Lung (tissue), 12 donors: ENCODE measurements around the gene PPEF2. TPM values are rescaled to one million over a fixed set of nuclear protein-coding genes. Genes with fewer than 3 reads are reported as not detected.
A peak's percentile ranks its signal among the peaks of the same experiment; 100 is the strongest.

Experiments
- ATAC-seq: fragments of 200-7000 bp; cut with Tn5 transposase; one replicate; pipeline ENCODE4 v1.9.1; 2020; ENCODE audit warnings: moderate number of reproducible peaks; ENCODE audit not compliant: insufficient read depth, low FRiP score
- DNase-seq, 3 donors: peaks; one replicate each; pipeline ENCODE4 v3.0.0-alpha.2; 2013 to 2017
- H3K27ac ChIP-seq, 2 donors: one replicate each; pipeline ENCODE4 v1.5.1; 2013; ENCODE audit warnings: mild to moderate bottlenecking in 2 of 2, moderate library complexity in 2 of 2, control low read depth in 1 of 2, inconsistent platforms in 1 of 2, low read depth in 1 of 2, low read length in 1 of 2
- H3K27me3 ChIP-seq, 3 donors: one replicate each; pipeline ENCODE4 v1.5.1; 2013; ENCODE audit warnings: low read length in 2 of 3; ENCODE audit not compliant: control insufficient read depth in 3 of 3, insufficient read depth in 3 of 3
- H3K36me3 ChIP-seq, 4 donors: one replicate each; pipeline ENCODE4 v1.5.1; 2013; ENCODE audit warnings: low read length in 4 of 4, mild to moderate bottlenecking in 1 of 4, moderate library complexity in 1 of 4; ENCODE audit not compliant: control insufficient read depth in 4 of 4, insufficient read depth in 4 of 4
- H3K4me1 ChIP-seq, 5 donors: one replicate each; pipeline ENCODE4 v1.5.1; 2013; ENCODE audit warnings: low read length in 5 of 5, mild to moderate bottlenecking in 2 of 5, moderate library complexity in 1 of 5; ENCODE audit not compliant: control insufficient read depth in 5 of 5, insufficient read depth in 5 of 5
- H3K4me3 ChIP-seq: one replicate; pipeline ENCODE4 v1.5.1; 2013; ENCODE audit warnings: mild to moderate bottlenecking, control low read depth, moderate library complexity
- H3K9ac ChIP-seq, 2 donors: one replicate each; pipeline ENCODE4 v1.5.1; 2013; ENCODE audit warnings: low read length in 2 of 2, control low read depth in 1 of 2; ENCODE audit not compliant: insufficient read depth in 1 of 2
- H3K9me3 ChIP-seq, 4 donors: one replicate each; pipeline ENCODE4 v1.5.1; 2013; ENCODE audit warnings: low read length in 3 of 4, mild to moderate bottlenecking in 1 of 4, moderate library complexity in 1 of 4; ENCODE audit not compliant: control insufficient read depth in 4 of 4, insufficient read depth in 3 of 4
- WGBS, 2 donors: extraction: QIAGEN DNeasy Blood & Tissue Kit; methylation state at CpG; one replicate each; pipeline ENCODE4 v1.1.7; 2013; 5-methylcytosine and 5-hydroxymethylcytosine counted together
- polyA plus RNA-seq, 2 donors: library from polyadenylated mRNA; stranded (reverse); fragments of 200-250 nt; gene quantifications; one replicate each; pipeline ENCODE4 v1.2.1, GENCODE V29; 2013
- total RNA-seq, 2 donors: library from RNA; depleted of rRNA in 1 of 2; stranded (reverse); fragments of >200 nt in 1 of 2; gene quantifications; one replicate each; pipeline ENCODE4 v1.2.1, GENCODE V29; 2014 to 2021
- TF ChIP-seq, protein P1 (sequence below): IDR thresholded peaks from 2 replicates; pipeline ENCODE4 v1.5.1; 2012; ENCODE audit warnings: mild to moderate bottlenecking; ENCODE audit errors: control extremely low read depth, extremely low read depth
- donor health status: control.
- donor health status: control.
- donor health status: Bipolar disorder and iron deficiency.
- donor health status: healthy.
- donor health status: DM: yes; HTN: yes; CAD: no.

Gene PPEF2
- total and polyA plus RNA-seq, 4 donors, result 0.01 TPM; not detected in 3

DNA sequence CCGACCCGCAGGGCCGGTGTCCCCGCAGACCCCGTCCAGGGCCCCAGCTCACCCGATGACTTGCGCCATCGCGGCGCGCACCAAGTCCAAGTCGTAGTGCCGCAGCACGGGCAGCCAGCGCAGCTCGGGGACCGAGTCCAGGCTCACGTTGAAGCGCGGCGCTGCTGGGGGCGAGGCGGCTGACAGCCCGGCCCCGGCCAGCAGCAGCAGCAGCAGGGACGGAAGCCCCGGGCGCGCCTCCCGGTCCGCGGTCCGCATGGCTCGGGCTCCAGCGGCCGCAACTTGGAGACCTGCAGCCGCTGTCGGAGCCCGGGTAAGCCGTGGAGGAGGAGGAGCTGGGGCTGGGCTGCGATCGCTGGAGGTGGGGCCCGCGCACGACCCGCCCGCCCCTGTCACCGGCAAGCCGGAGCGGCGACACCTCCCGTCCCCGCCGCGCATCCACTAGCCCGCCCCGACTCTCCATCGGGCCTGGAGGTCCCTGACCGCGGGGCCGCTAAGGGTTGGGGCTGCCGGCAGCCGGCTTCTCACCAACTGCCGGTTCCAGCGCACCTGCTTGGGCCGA, 38.5 kb upstream of the PPEF2 start, which contains the start of gene NAAA:
TSS of gene NAAA (minus strand) at position 322 of the 562 bp plus-strand sequence. CDS start at position 258, 64 bp downstream.
- Histone ChIP-seq H3K9me3 (no peaks in the 10 kb centered on the region), H3K36me3 (peaks cover 0 to 2% (median 0%) of the 10 kb centered on the region in 4 donors), H3K4me1 (peaks cover 0 to 1% (median 0%) of the 10 kb centered on the region in 5 donors), H3K9ac (peak within 1 kb of the TSS in 1 of 2 donors; percentile 68), H3K27ac (peak within 1 kb of the TSS; percentile 57 to 81), H3K4me3 (peak within 1 kb of the TSS; percentile 54), H3K27me3 (no peaks in the 10 kb centered on the region)
- TF ChIP-seq, protein P1, sequence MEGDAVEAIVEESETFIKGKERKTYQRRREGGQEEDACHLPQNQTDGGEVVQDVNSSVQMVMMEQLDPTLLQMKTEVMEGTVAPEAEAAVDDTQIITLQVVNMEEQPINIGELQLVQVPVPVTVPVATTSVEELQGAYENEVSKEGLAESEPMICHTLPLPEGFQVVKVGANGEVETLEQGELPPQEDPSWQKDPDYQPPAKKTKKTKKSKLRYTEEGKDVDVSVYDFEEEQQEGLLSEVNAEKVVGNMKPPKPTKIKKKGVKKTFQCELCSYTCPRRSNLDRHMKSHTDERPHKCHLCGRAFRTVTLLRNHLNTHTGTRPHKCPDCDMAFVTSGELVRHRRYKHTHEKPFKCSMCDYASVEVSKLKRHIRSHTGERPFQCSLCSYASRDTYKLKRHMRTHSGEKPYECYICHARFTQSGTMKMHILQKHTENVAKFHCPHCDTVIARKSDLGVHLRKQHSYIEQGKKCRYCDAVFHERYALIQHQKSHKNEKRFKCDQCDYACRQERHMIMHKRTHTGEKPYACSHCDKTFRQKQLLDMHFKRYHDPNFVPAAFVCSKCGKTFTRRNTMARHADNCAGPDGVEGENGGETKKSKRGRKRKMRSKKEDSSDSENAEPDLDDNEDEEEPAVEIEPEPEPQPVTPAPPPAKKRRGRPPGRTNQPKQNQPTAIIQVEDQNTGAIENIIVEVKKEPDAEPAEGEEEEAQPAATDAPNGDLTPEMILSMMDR, result no peak
- ATAC-seq (peak; percentile 95), DNase-seq (peak; percentile 57 to 80 (median 71))
- WGBS, 2 donors, result 0 to 1% methylated on average over 44 to 66 of the region's 66 CpGs

DNA sequence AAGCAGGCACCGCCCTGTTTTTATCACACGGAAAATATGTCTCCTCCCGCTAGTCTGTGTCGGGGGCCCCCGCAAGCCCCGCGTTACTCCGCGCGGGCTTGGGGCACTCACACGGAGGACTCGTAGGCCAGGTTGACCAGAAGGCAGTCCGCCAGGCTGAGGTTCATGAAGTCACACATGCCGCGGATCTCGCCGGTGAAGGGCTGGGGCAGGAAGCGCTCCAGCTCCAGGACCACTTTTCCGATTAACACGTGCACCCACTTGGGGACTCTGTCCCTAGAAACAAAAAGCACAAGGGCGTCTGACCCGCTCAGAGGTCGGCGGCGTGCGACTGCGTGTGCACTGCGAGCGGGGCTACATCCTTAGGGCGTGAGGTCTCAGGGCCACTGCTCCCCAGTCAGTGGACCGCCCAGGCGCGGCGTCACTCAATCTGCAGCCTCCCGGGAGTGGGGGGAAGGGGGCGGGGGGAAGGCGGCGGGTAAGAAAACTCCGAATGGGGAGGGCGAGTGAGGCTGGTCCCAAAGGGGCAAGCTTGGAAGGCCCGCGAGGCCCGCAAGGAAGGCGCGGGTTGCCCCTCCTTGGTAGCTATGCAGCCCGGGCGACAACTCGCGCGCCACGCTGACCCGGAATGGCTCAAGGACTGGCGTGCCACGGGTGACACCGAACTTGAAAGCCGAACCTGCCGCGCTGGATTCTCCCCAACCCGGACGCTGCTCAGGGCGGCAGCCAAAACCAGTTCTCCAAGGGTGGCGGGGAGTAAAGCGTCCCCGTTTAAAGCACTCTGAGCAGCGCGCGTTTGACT, 37.8 kb upstream of the PPEF2 start:
- H3K27ac ChIP-seq, result peak overlapping the region; percentile 57 to 81
- no peaks in the 10 kb centered on the region for H3K27me3 ChIP-seq
- WGBS, 2 donors, result 0% methylated on average over 66 to 67 of the region's 67 CpGs
- H3K9ac ChIP-seq, result peak overlapping the region in 1 of 2 donors; percentile 68
- H3K9me3 ChIP-seq, result no peaks in the 10 kb centered on the region
- peak overlapping the region; percentile 54 for H3K4me3 ChIP-seq
- ATAC-seq (peak; percentile 81), DNase-seq (peak; percentile 52 to 69 (median 58))
- TF ChIP-seq, protein P1, result no peak
- H3K4me1 ChIP-seq, result peaks cover 0 to 1% (median 0%) of the 10 kb centered on the region in 5 donors
- peaks cover 0 to 2% (median 0%) of the 10 kb centered on the region in 4 donors for H3K36me3 ChIP-seq

GRCh38 chr4:75935628-75936027, 33.4 kb upstream of the PPEF2 start:
- TF ChIP-seq, protein P1, result no peak
- DNase-seq, result no peak
- Histone ChIP-seq H3K27me3 (no peaks in the 10 kb centered on the region), H3K9ac (no peak overlapping the region), H3K27ac (no peak overlapping the region), H3K9me3 (no peaks in the 10 kb centered on the region), H3K36me3 (peaks cover 0 to 4% (median under 1%) of the 10 kb centered on the region in 4 donors), H3K4me1 (peaks cover 0 to 1% (median 0%) of the 10 kb centered on the region in 5 donors), H3K4me3 (no peak overlapping the region)
- no peak for ATAC-seq
- 91 to 93% methylated on average over 1 of the region's 1 CpG for WGBS, 2 donors
